DND-41 (cell line): ENCODE data around the gene NEK8.

ENCODE experiments used
- ATAC-seq: fragments of 200-7000 bp; cut with Tn5 transposase; 3 replicates; pipeline ENCODE4 v1.9.1; 2021; ENCODE audit warnings: low read depth; ENCODE audit not compliant: insufficient read depth
- DNase-seq: peaks from one replicate; pipeline ENCODE4 v3.0.0-alpha.2; 2020
- H2AFZ ChIP-seq: 2 replicates; pipeline ENCODE4 v1.6.0; 2012; ENCODE audit warnings: low read depth, low read length
- H3K27ac ChIP-seq: 2 replicates; pipeline ENCODE4 v1.5.1; 2012; ENCODE audit warnings: low read length, inconsistent platforms
- H3K27me3 ChIP-seq: fragments of 200-600 bp; sonication (generic); 2 replicates; pipeline ENCODE4 v1.6.0; 2012; ENCODE audit warnings: low read length, mild to moderate bottlenecking, inconsistent platforms; ENCODE audit not compliant: insufficient read depth, poor library complexity
- H3K36me3 ChIP-seq: 2 replicates; pipeline ENCODE4 v1.5.1; 2012; ENCODE audit warnings: low read length, inconsistent platforms; ENCODE audit not compliant: insufficient read depth
- H3K4me1 ChIP-seq: 2 replicates; pipeline ENCODE4 v1.5.1; 2012; ENCODE audit warnings: mild to moderate bottlenecking, low read length; ENCODE audit not compliant: insufficient read depth
- H3K4me2 ChIP-seq: 2 replicates; pipeline ENCODE4 v1.6.0; 2012; ENCODE audit warnings: mild to moderate bottlenecking, moderate library complexity, low read length, inconsistent platforms; ENCODE audit not compliant: insufficient read depth
- H3K4me3 ChIP-seq, 2 experiments: fragments of 200-600 bp in 1 of 2; shearing (Covaris generic) in 1 of 2; 2 replicates each; pipeline ENCODE4 v1.5.1; 2012 to 2016; ENCODE audit warnings: inconsistent platforms in 2 of 2, low read length in 2 of 2, mild to moderate bottlenecking in 2 of 2, low read depth in 1 of 2, moderate library complexity in 1 of 2
- H3K79me2 ChIP-seq: 2 replicates; pipeline ENCODE4 v1.6.0; 2012; ENCODE audit warnings: low read length, inconsistent platforms; ENCODE audit not compliant: insufficient read depth
- H3K9ac ChIP-seq: 2 replicates; pipeline ENCODE4 v1.6.0; 2012; ENCODE audit warnings: low read depth, mild to moderate bottlenecking, inconsistent platforms, low read length, moderate library complexity
- H3K9me3 ChIP-seq: 2 replicates; pipeline ENCODE4 v1.5.1; 2012; ENCODE audit warnings: low read length, moderate library complexity, mild to moderate bottlenecking, inconsistent platforms; ENCODE audit not compliant: insufficient read depth, severe bottlenecking
- H4K20me1 ChIP-seq: 2 replicates; pipeline ENCODE4 v1.6.0; 2012; ENCODE audit warnings: low read length; ENCODE audit not compliant: insufficient read depth
- CTCF ChIP-seq: IDR thresholded peaks from 2 replicates; pipeline ENCODE4 v1.5.1; 2012; ENCODE audit warnings: borderline replicate concordance, low read length, moderate library complexity, mild to moderate bottlenecking; ENCODE audit not compliant: poor library complexity, severe bottlenecking; ENCODE audit errors: extremely low read depth
- EZH2 ChIP-seq: IDR thresholded peaks from 3 replicates; pipeline ENCODE4 v1.6.1; 2012; ENCODE audit warnings: borderline replicate concordance, low read depth, mild to moderate bottlenecking, moderate library complexity, low read length, inconsistent platforms; ENCODE audit not compliant: severe bottlenecking

The NEK8 gene

GRCh38 chr17:28728364-28729200 is at the start of gene NEK8:
NEK8 (plus strand) TSS chr17:28728788; CDS start chr17:28728814, 26 bp downstream.
- H3K79me2 ChIP-seq: no peaks in the 10 kb centered on the region
- H3K27me3 ChIP-seq: no peaks in the 10 kb centered on the region
- H4K20me1 ChIP-seq: peaks cover 19% of the 10 kb centered on the region; the same call in 1 of the 2 replicates
- H3K27ac ChIP-seq: peak within 1 kb of the TSS; percentile 93
- peak within 1 kb of the TSS; percentile 94 for H3K4me2 ChIP-seq
- H3K9me3 ChIP-seq: no peaks in the 10 kb centered on the region
- H3K36me3 ChIP-seq: peaks cover 18% of the 10 kb centered on the region
- peak; percentile 96 for DNase-seq
- H3K4me1 ChIP-seq: peaks cover 39% of the 10 kb centered on the region
- peak within 1 kb of the TSS; percentile 67 for H3K9ac ChIP-seq
- peak; percentile 48 for ATAC-seq
- H2AFZ ChIP-seq: peak within 1 kb of the TSS; percentile 84
- no peak for TF ChIP-seq CTCF
- TF ChIP-seq EZH2: no peak
- H3K4me3 ChIP-seq: peak within 1 kb of the TSS; percentile 47 to 69

GRCh38 chr17:28682655-28683054 is 45.9 kb upstream of the NEK8 start:
- DNase-seq (no peak), ATAC-seq (no peak)
- H3K4me1 ChIP-seq: no peaks in the 10 kb centered on the region
- no peak overlapping the region for H2AFZ ChIP-seq
- H3K27me3 ChIP-seq: no peaks in the 10 kb centered on the region
- no peaks in the 10 kb centered on the region for H3K9me3 ChIP-seq
- no peak overlapping the region for H3K4me3 ChIP-seq
- peaks cover 2% of the 10 kb centered on the region; the same call in 1 of the 2 replicates for H4K20me1 ChIP-seq
- H3K79me2 ChIP-seq: no peaks in the 10 kb centered on the region
- TF ChIP-seq EZH2: no peak
- TF ChIP-seq CTCF: no peak
- no peak overlapping the region for H3K27ac ChIP-seq
- H3K4me2 ChIP-seq: no peak overlapping the region
- H3K36me3 ChIP-seq: peaks cover 98% of the 10 kb centered on the region
- H3K9ac ChIP-seq: no peak overlapping the region

GRCh38 chr17:28684963-28685362 is 43.6 kb upstream of the NEK8 start:
- H3K4me1 ChIP-seq: no peaks in the 10 kb centered on the region
- H3K27me3 ChIP-seq: no peaks in the 10 kb centered on the region
- no peaks in the 10 kb centered on the region for H3K9me3 ChIP-seq
- H3K4me2 ChIP-seq: no peak overlapping the region
- no peak overlapping the region for H3K9ac ChIP-seq
- no peak overlapping the region for H3K4me3 ChIP-seq
- DNase-seq (no peak), ATAC-seq (no peak)
- peaks cover 6% of the 10 kb centered on the region; the same call in 1 of the 2 replicates for H4K20me1 ChIP-seq
- H3K36me3 ChIP-seq: peaks cover 98% of the 10 kb centered on the region
- TF ChIP-seq CTCF (peak; percentile 20), EZH2 (no peak)
- H2AFZ ChIP-seq: no peak overlapping the region
- no peaks in the 10 kb centered on the region for H3K79me2 ChIP-seq
- H3K27ac ChIP-seq: no peak overlapping the region
